ENCODE measurements around the gene SLC9A3.
A peak's percentile ranks its signal among the peaks of the same experiment; 100 is the strongest.

The SLC9A3 gene

GRCh38 chr5:428219-428618, 96.0 kb downstream of the SLC9A3 start:
- Histone ChIP-seq H3K4me1 (peaks cover 37 to 73% (median 51%) of the 10 kb centered on the region in 10 experiments), H3K9me3 (replicated peaks in 1 of 11) (no peaks in the 10 kb centered on the region), H4K20me1 (peaks cover 0 to 12% (median 0%) of the 10 kb centered on the region in 11 experiments; a peak in 2 of 22 replicates), H3K9ac (no peak overlapping the region), H3K4me3 (no peak overlapping the region), H3K27me3 (peaks cover 0 to 16% (median 0%) of the 10 kb centered on the region in 11 experiments; a peak in 5 of 22 replicates), H3K36me3 (no peaks in the 10 kb centered on the region), H3K4me2 (no peak overlapping the region), H3K27ac (no peak overlapping the region)
- TF ChIP-seq Cebpa-rat (IDR thresholded peaks at IDR 0.05): no peak

- Histone ChIP-seq H3K4me2 (no peak overlapping the region), H3K27ac (no peak overlapping the region), H3K9me3 (replicated peaks in 1 of 11) (no peaks in the 10 kb centered on the region), H4K20me1 (peaks cover 0 to 12% (median 0%) of the 10 kb centered on the region in 11 experiments; a peak in 2 of 22 replicates), H3K36me3 (no peaks in the 10 kb centered on the region), H3K27me3 (peaks cover 0 to 14% (median 0%) of the 10 kb centered on the region in 11 experiments; a peak in 5 of 22 replicates), H3K4me1 (peaks cover 44 to 73% (median 51%) of the 10 kb centered on the region in 10 experiments), H3K4me3 (no peak overlapping the region), H3K9ac (no peak overlapping the region)
- no peak for TF ChIP-seq Cebpa-rat (IDR thresholded peaks at IDR 0.05)
Observed at GRCh38 chr5:427415-428087, 96.7 kb downstream of the SLC9A3 start.

- Histone ChIP-seq H3K4me3 (no peak overlapping the region), H3K36me3 (no peaks in the 10 kb centered on the region), H3K4me1 (peaks cover 45 to 69% (median 53%) of the 10 kb centered on the region in 10 experiments), H3K27me3 (peaks cover 0 to 9% (median 0%) of the 10 kb centered on the region in 11 experiments; a peak in 4 of 22 replicates), H4K20me1 (peaks cover 0 to 12% (median 0%) of the 10 kb centered on the region in 11 experiments; a peak in 2 of 22 replicates), H3K4me2 (no peak overlapping the region), H3K9me3 (replicated peaks in 1 of 11) (peaks cover 0 to 6% (median 0%) of the 10 kb centered on the region in 11 experiments; a peak in 8 of 22 replicates), H3K9ac (no peak overlapping the region), H3K27ac (no peak overlapping the region)
- no peak for TF ChIP-seq Cebpa-rat (IDR thresholded peaks at IDR 0.05)
Observed at GRCh38 chr5:426392-426976, 97.8 kb downstream of the SLC9A3 start.

GRCh38 chr5:425714-426113, 98.5 kb downstream of the SLC9A3 start:
- no peak overlapping the region for H3K4me3 ChIP-seq
- no peak for TF ChIP-seq Cebpa-rat (IDR thresholded peaks at IDR 0.05)
- 0 out of 22 replicates have a peak, but pooled peaks cover 0 to 12% (median 0%) of the 10 kb centered on the region in 11 experiments for H4K20me1 ChIP-seq
- H3K4me1 ChIP-seq: peaks cover 40 to 62% (median 48%) of the 10 kb centered on the region in 10 experiments
- no peak overlapping the region for H3K27ac ChIP-seq
- no peaks in the 10 kb centered on the region for H3K36me3 ChIP-seq
- H3K9ac ChIP-seq: no peak overlapping the region; a peak in 1 of 22 replicates
- H3K4me2 ChIP-seq: peak overlapping the region in 7 of 11 experiments; percentile 51 to 88 (median 81); a peak in 12 of 22 replicates
- H3K9me3 ChIP-seq (replicated peaks in 1 of 11): peaks cover 0 to 13% (median 5%) of the 10 kb centered on the region in 11 experiments; a peak in 10 of 22 replicates
- H3K27me3 ChIP-seq: peaks cover 0 to 9% (median 0%) of the 10 kb centered on the region in 11 experiments; a peak in 4 of 22 replicates

GRCh38 chr5:424301-425110, 99.7 kb downstream of the SLC9A3 start:
- H3K27me3 ChIP-seq: peaks cover 0 to 9% (median 0%) of the 10 kb centered on the region in 11 experiments; a peak in 2 of 22 replicates
- no peak for TF ChIP-seq Cebpa-rat (IDR thresholded peaks at IDR 0.05)
- H3K9me3 ChIP-seq (replicated peaks in 1 of 11): peaks cover 0 to 13% (median 5%) of the 10 kb centered on the region in 11 experiments; a peak in 10 of 22 replicates
- H4K20me1 ChIP-seq: 0 out of 22 replicates have a peak, but pooled peaks cover 0 to 4% (median 0%) of the 10 kb centered on the region in 11 experiments
- H3K9ac ChIP-seq: peak overlapping the region in 9 of 11 experiments; percentile 2 to 63 (median 41); a peak in 13 of 22 replicates
- H3K4me1 ChIP-seq: peaks cover 35 to 52% (median 47%) of the 10 kb centered on the region in 10 experiments
- peak overlapping the region; percentile 31 to 83 (median 68); a peak in 19 of 22 replicates for H3K27ac ChIP-seq
- H3K4me2 ChIP-seq: peak overlapping the region; percentile 63 to 88 (median 81)
- no peaks in the 10 kb centered on the region for H3K36me3 ChIP-seq
- no peak overlapping the region for H3K4me3 ChIP-seq

- H3K4me2 ChIP-seq: peak overlapping the region; percentile 63 to 88 (median 81)
Observed at GRCh38 chr5:423626-424261, 100.5 kb downstream of the SLC9A3 start.

GRCh38 chr5:423233-423565, 101.0 kb downstream of the SLC9A3 start:
- H4K20me1 ChIP-seq: no peaks in the 10 kb centered on the region
- H3K9me3 ChIP-seq (replicated peaks in 1 of 11): peaks cover 0 to 13% (median 5%) of the 10 kb centered on the region in 11 experiments; a peak in 10 of 22 replicates
- H3K4me3 ChIP-seq: no peak overlapping the region
- H3K27me3 ChIP-seq: peaks cover 0 to 9% (median 0%) of the 10 kb centered on the region in 11 experiments; a peak in 2 of 22 replicates
- no peak overlapping the region for H3K27ac ChIP-seq
- TF ChIP-seq Cebpa-rat (IDR thresholded peaks at IDR 0.05): no peak
- peak overlapping the region; percentile 21 to 88 (median 81); a peak in 19 of 22 replicates for H3K4me2 ChIP-seq
- H3K36me3 ChIP-seq: no peaks in the 10 kb centered on the region
- peaks cover 35 to 61% (median 46%) of the 10 kb centered on the region in 10 experiments for H3K4me1 ChIP-seq
- H3K9ac ChIP-seq: no peak overlapping the region

More at GRCh38 chr5:423626-424261, 100.5 kb downstream of the SLC9A3 start:
- H3K4me3 ChIP-seq: no peak overlapping the region
- peak overlapping the region in 1 of 11 experiments; percentile 79; a peak in 2 of 22 replicates for H3K27ac ChIP-seq
- no peak for TF ChIP-seq Cebpa-rat (IDR thresholded peaks at IDR 0.05)
- H3K9ac ChIP-seq: 0 out of 22 replicates have a peak overlapping the region, but pooled peaks of 1 of the 11 experiments have one; percentile 4
- peaks cover 0 to 9% (median 0%) of the 10 kb centered on the region in 11 experiments; a peak in 2 of 22 replicates for H3K27me3 ChIP-seq
- H4K20me1 ChIP-seq: no peaks in the 10 kb centered on the region
- H3K36me3 ChIP-seq: no peaks in the 10 kb centered on the region
- H3K9me3 ChIP-seq (replicated peaks in 1 of 11): peaks cover 0 to 13% (median 5%) of the 10 kb centered on the region in 11 experiments; a peak in 10 of 22 replicates
- peaks cover 35 to 59% (median 46%) of the 10 kb centered on the region in 10 experiments for H3K4me1 ChIP-seq
